MM.1S (cell line): Measurements from ENCODE around the gene LRG1.

ENCODE experiments used
- DNase-seq: peaks from one replicate; pipeline ENCODE4 v3.0.0-alpha.2; 2015
- H2AFZ ChIP-seq: fragments of 300-600 bp; sonication (generic); 2 replicates; pipeline ENCODE4 v1.6.0; 2016; ENCODE audit warnings: antibody characterized with exemption, low read length
- H3F3A ChIP-seq: fragments of 300-600 bp; sonication (generic); 2 replicates; pipeline ENCODE4 v1.6.1; 2016; ENCODE audit warnings: mild to moderate bottlenecking, antibody characterized with exemption, low read length, moderate library complexity, mixed read lengths; ENCODE audit not compliant: insufficient read depth
- H3K27ac ChIP-seq: fragments of 300-600 bp; sonication (generic); 2 replicates; pipeline ENCODE4 v1.5.1; 2016; ENCODE audit warnings: mild to moderate bottlenecking, low read length
- H3K27me3 ChIP-seq: fragments of 300-600 bp; sonication (generic); replicated peaks from 2 replicates; pipeline ENCODE4 v1.6.0; 2016; ENCODE audit warnings: low read length; ENCODE audit not compliant: insufficient read depth
- H3K36me3 ChIP-seq: fragments of 300-600 bp; sonication (generic); replicated peaks from 2 replicates; pipeline ENCODE4 v1.6.1; 2016; ENCODE audit warnings: mild to moderate bottlenecking, low read length, mixed read lengths; ENCODE audit not compliant: insufficient read depth
- H3K4me1 ChIP-seq: fragments of 300-600 bp; sonication (generic); 2 replicates; pipeline ENCODE4 v1.6.1; 2016; ENCODE audit warnings: low read length, mixed read lengths
- H3K4me2 ChIP-seq: fragments of 300-600 bp; sonication (generic); 2 replicates; pipeline ENCODE4 v1.6.0; 2016; ENCODE audit warnings: low read depth, low read length
- H3K4me3 ChIP-seq: fragments of 300-600 bp; sonication (generic); 2 replicates; pipeline ENCODE4 v1.5.1; 2016; ENCODE audit warnings: low read length, mixed read lengths
- H3K79me2 ChIP-seq: fragments of 300-600 bp; sonication (generic); 2 replicates; pipeline ENCODE4 v1.6.1; 2016; ENCODE audit warnings: mixed run types, low read length, mixed read lengths
- H3K9ac ChIP-seq: fragments of 300-600 bp; sonication (generic); 2 replicates; pipeline ENCODE4 v1.6.1; 2016; ENCODE audit warnings: low read length, mixed read lengths
- H3K9me2 ChIP-seq: fragments of 300-600 bp; sonication (generic); replicated peaks from 2 replicates; pipeline ENCODE4 v1.6.1; 2016; ENCODE audit warnings: mild to moderate bottlenecking, low read length, mixed read lengths; ENCODE audit not compliant: insufficient read depth
- H3K9me3 ChIP-seq: fragments of 300-600 bp; sonication (generic); replicated peaks from 2 replicates; pipeline ENCODE4 v1.6.1; 2016; ENCODE audit warnings: mild to moderate bottlenecking, low read length, mixed read lengths; ENCODE audit not compliant: insufficient read depth
- H4K20me1 ChIP-seq: fragments of 300-600 bp; sonication (generic); 2 replicates; pipeline ENCODE4 v1.6.1; 2016; ENCODE audit warnings: mild to moderate bottlenecking, low read length, moderate library complexity, mixed read lengths; ENCODE audit not compliant: insufficient read depth
- EZH2 ChIP-seq: fragments of 300-600 bp; sonication (generic); optimal IDR thresholded peaks from 2 replicates; pipeline ENCODE3; 2017; ENCODE audit warnings: low read depth, mild to moderate bottlenecking, antibody characterized with exemption, low read length, mixed read lengths
- EZH2phosphoT487 ChIP-seq: fragments of 300-600 bp; sonication (generic); IDR thresholded peaks from 2 replicates; pipeline ENCODE4 v1.6.1; 2018; ENCODE audit warnings: antibody characterized with exemption, low read length
- TF ChIP-seq, protein P1 (sequence below): fragments of 300-600 bp; sonication (generic); IDR thresholded peaks from 2 replicates; pipeline ENCODE4 v1.5.1; 2016; ENCODE audit warnings: antibody characterized with exemption, low read length, mixed read lengths

Gene LRG1

GRCh38 chr19:4524808-4525562 is 14.9 kb downstream of the LRG1 start:
- no peak overlapping the region for H3K4me3 ChIP-seq
- H3K36me3 ChIP-seq: no peaks in the 10 kb centered on the region
- no peaks in the 10 kb centered on the region for H3K9me3 ChIP-seq
- no peaks in the 10 kb centered on the region for H4K20me1 ChIP-seq
- no peaks in the 10 kb centered on the region for H3F3A ChIP-seq
- no peak overlapping the region for H3K27ac ChIP-seq
- H2AFZ ChIP-seq: no peak overlapping the region
- TF ChIP-seq, protein P1, sequence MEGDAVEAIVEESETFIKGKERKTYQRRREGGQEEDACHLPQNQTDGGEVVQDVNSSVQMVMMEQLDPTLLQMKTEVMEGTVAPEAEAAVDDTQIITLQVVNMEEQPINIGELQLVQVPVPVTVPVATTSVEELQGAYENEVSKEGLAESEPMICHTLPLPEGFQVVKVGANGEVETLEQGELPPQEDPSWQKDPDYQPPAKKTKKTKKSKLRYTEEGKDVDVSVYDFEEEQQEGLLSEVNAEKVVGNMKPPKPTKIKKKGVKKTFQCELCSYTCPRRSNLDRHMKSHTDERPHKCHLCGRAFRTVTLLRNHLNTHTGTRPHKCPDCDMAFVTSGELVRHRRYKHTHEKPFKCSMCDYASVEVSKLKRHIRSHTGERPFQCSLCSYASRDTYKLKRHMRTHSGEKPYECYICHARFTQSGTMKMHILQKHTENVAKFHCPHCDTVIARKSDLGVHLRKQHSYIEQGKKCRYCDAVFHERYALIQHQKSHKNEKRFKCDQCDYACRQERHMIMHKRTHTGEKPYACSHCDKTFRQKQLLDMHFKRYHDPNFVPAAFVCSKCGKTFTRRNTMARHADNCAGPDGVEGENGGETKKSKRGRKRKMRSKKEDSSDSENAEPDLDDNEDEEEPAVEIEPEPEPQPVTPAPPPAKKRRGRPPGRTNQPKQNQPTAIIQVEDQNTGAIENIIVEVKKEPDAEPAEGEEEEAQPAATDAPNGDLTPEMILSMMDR: peak; percentile 76
- TF ChIP-seq EZH2phosphoT487 (no peak), EZH2 (no peak)
- peaks cover 89% of the 10 kb centered on the region for H3K27me3 ChIP-seq
- no peak overlapping the region for H3K4me2 ChIP-seq
- DNase-seq: peak; percentile 41
- no peaks in the 10 kb centered on the region for H3K4me1 ChIP-seq
- no peaks in the 10 kb centered on the region for H3K9me2 ChIP-seq
- no peaks in the 10 kb centered on the region for H3K79me2 ChIP-seq
- no peak overlapping the region for H3K9ac ChIP-seq

DNA sequence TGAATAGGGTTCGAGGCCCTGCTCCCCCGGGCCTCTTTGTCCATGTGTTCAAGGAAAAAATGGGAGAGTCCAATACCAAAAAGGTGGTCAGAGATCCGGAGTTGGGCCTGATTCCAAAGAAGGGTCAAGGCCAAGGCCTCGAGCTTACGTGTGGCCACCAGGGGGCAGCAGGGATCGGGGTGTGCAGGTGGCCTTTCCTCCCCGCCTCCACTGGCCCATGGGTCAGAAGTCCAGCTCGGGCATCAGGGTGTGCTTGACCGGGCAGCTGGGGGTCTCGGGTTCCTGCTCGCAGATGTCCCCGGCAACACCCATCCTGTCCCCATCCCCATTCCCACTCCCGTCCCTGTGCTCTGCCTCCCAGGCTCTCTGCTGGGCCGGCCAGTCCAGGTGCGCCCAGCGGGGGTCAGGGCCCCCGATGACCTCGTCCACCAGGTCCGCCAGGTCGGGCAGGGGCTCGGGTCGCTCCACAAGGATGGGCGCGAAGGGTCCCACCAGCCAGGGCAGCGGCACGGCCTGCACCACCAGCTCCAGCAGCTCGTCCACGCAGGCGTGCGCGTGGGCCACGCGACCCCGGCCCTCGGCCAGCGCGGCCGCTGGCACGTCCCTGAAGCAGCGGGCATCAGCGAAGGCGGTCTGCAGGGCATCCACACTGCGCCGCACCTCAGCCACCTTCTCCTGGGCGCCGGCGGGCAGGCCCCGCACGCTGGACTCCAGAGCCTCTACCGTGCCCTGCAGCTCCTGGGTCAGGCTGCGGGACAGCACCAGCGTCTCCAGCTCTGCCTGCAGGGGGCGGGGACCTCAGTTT is 16.3 kb downstream of the LRG1 start:
- Histone ChIP-seq H4K20me1 (no peaks in the 10 kb centered on the region), H3K4me3 (no peak overlapping the region), H3K79me2 (no peaks in the 10 kb centered on the region), H3K9ac (no peak overlapping the region), H3K4me1 (no peaks in the 10 kb centered on the region), H3K27ac (no peak overlapping the region), H3K4me2 (no peak overlapping the region), H3K36me3 (no peaks in the 10 kb centered on the region), H3K9me2 (no peaks in the 10 kb centered on the region), H3K27me3 (peaks cover 92% of the 10 kb centered on the region), H3F3A (no peaks in the 10 kb centered on the region), H2AFZ (no peak overlapping the region), H3K9me3 (no peaks in the 10 kb centered on the region)
- DNase-seq: peak; percentile 39
- TF ChIP-seq, protein P1: peak; percentile 84
- TF ChIP-seq EZH2 (no peak), EZH2phosphoT487 (no peak)

- Histone ChIP-seq H3K4me3 (no peak overlapping the region), H3F3A (no peaks in the 10 kb centered on the region), H3K4me2 (no peak overlapping the region), H3K36me3 (no peaks in the 10 kb centered on the region), H3K27ac (no peak overlapping the region), H2AFZ (no peak overlapping the region), H4K20me1 (no peaks in the 10 kb centered on the region), H3K4me1 (no peaks in the 10 kb centered on the region), H3K9me3 (no peaks in the 10 kb centered on the region), H3K79me2 (no peaks in the 10 kb centered on the region), H3K9ac (no peak overlapping the region), H3K27me3 (peaks cover 92% of the 10 kb centered on the region), H3K9me2 (no peaks in the 10 kb centered on the region)
- no peak for TF ChIP-seq EZH2
- no peak for TF ChIP-seq EZH2phosphoT487
- TF ChIP-seq, protein P1: no peak
- no peak for DNase-seq
Measured at GRCh38 chr19:4522291-4523002, 17.4 kb downstream of the LRG1 start.
